ENCODE data around the gene FGF23. TPM values are rescaled to one million over a fixed set of nuclear protein-coding genes. Genes with fewer than 3 reads are reported as not detected.

FGF23 gene
- total and polyA plus RNA-seq, 5 donors = 0.24 to 0.68 (median 0.25) TPM; not detected in 2

DNA sequence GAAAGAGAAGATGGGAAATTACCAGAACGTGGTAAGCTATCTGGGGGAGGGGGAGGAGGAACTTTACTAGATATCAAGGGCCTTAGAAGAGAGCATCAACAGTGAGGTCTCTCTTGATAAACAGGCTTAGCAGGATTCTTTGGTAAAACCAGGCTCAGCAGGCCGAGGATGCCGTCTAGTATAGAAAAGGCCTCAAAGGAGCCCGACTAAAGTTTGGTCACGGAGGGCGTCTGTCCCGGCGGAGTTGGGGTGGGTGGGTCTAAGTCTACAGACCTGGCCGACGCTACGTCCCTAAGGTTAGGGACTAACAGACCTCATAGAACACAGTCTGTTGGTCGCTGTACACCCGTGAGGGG is 59.0 kb downstream of the FGF23 start:
- peak; percentile 23 to 58 for ATAC-seq

More for the DNA sequence above, 59.0 kb downstream of the FGF23 start:
- no peaks in the 10 kb centered on the region for H3K27me3 ChIP-seq (ENCODE audit: control insufficient read depth, insufficient read depth)
- no peak for DNase-seq
- intact Hi-C loops (cut with DNase I) = no loop called here
- H3K27ac ChIP-seq (ENCODE audit: low read length) = peak overlapping the region; percentile 59
- H3K4me1 ChIP-seq (ENCODE audit: control insufficient read depth, insufficient read depth, low read length) = no peaks in the 10 kb centered on the region
- no peaks in the 10 kb centered on the region for H3K9me3 ChIP-seq (ENCODE audit: control insufficient read depth, low read length)
- WGBS = under 1% methylated on average over 13 of the region's 13 CpGs
- peak overlapping the region; percentile 50 for H3K4me3 ChIP-seq (ENCODE audit: low read length)

Other genes with a start within 250 kb of the FGF23 start
- 100 to 1,000 TPM; 200 to 255 (median 218) TPM for gene CCND2, start 106.0 kb downstream of the FGF23 start, total RNA-seq
- 44.3 TPM for gene CCND2, start 106.0 kb downstream of the FGF23 start, polyA plus RNA-seq
- gene TIGAR, start 58.5 kb downstream of the FGF23 start, total RNA-seq = 10 to 100 TPM in 2 of 4 donors, 1 to 10 TPM in 2; 8.6 to 14.5 (median 11.1) TPM
- gene TIGAR, start 58.5 kb downstream of the FGF23 start, polyA plus RNA-seq = 4.9 TPM
- not detected for gene FGF6, start 66.1 kb upstream of the FGF23 start, total RNA-seq
- not detected for gene FGF6, start 66.1 kb upstream of the FGF23 start, polyA plus RNA-seq
- gene RAD51AP1, start 159.2 kb upstream of the FGF23 start, total RNA-seq = 1 to 10 TPM in 3 of 4 donors, under 1 TPM in 1; 0.28 to 1.9 (median 1.5) TPM
- 0.52 TPM for gene RAD51AP1, start 159.2 kb upstream of the FGF23 start, polyA plus RNA-seq
- 10 to 100 TPM; 31.1 to 40.0 (median 32.3) TPM for gene DYRK4, start 182.5 kb upstream of the FGF23 start, total RNA-seq
- 50.4 TPM for gene DYRK4, start 182.5 kb upstream of the FGF23 start, polyA plus RNA-seq

Data from right cardiac atrium (tissue), 5 donors.